GM12878 (cell line): ENCODE results near the gene IFIH1. TPM values are rescaled to one million over a fixed set of nuclear protein-coding genes. Genes with fewer than 3 reads are reported as not detected.

Experiments used
- ATAC-seq: fragments of 200-7000 bp; cut with Tn5 transposase; 3 replicates; pipeline ENCODE4 v1.9.1; 2020; ENCODE audit warnings: mild to moderate bottlenecking, moderate library complexity
- BruUV-seq: library from RNA; stranded (reverse); fragments of 400-500 nt; replicated peaks from 2 replicates; lab custom pipeline; 2021; lab: Mats Ljungman, UMichigan
- CTCF ChIA-PET: fragments of 300-600 bp; sonication (Branson Sonifier 250); formaldehyde crosslinking; extraction: SDS; loops from one replicate; lab custom pipeline; 2021; ENCODE audit warnings: inconsistent platforms; lab: Yijun Ruan, JAX
- POLR2A ChIA-PET: fragments of 350-600 bp; formaldehyde crosslinking; extraction: SDS; loops from one replicate; lab custom pipeline; 2021; ENCODE audit warnings: inconsistent platforms; lab: Charles Lee
- RAD21 ChIA-PET: fragments of 300-600 bp; sonication (Branson Sonifier 250); formaldehyde crosslinking; loops from one replicate; lab custom pipeline; 2023; ENCODE audit warnings: antibody characterized with exemption; ENCODE audit not compliant: unreplicated experiment; lab: Charles Lee
- SMC1A ChIA-PET: fragments of 300-600 bp; sonication (Branson Sonifier 250); formaldehyde crosslinking; loops from one replicate; lab custom pipeline; 2023; ENCODE audit not compliant: unreplicated experiment, uncharacterized antibody; lab: Charles Lee
- DNase-seq: peaks from one replicate; pipeline ENCODE4 v3.0.0-alpha.2; 2011; ENCODE audit warnings: low read depth, low spot score
- FAIRE-seq: peaks from 3 replicates; lab custom pipeline; 2011; peaks lifted over from hg19 to GRCh38; lab: Jason Lieb, UNC
- H2AFZ ChIP-seq: 2 replicates; pipeline ENCODE4 v1.6.0; 2011; ENCODE audit warnings: low read depth, low read length, control low read depth; ENCODE audit not compliant: control insufficient read depth
- H3K27ac ChIP-seq: 2 replicates; pipeline ENCODE4 v1.5.1; 2011; ENCODE audit warnings: control low read depth; ENCODE audit not compliant: control insufficient read depth, insufficient read depth
- H3K27me3 ChIP-seq, 2 experiments: replicated peaks in 1 of 2; 2 replicates each; pipeline versions ENCODE4 v1.6.0 to v1.6.1; 2011; ENCODE audit warnings: low read length in 1 of 2; ENCODE audit not compliant: control insufficient read depth in 2 of 2, insufficient read depth in 2 of 2
- H3K36me3 ChIP-seq, 2 experiments: 2 replicates each; pipeline ENCODE4 v1.5.1; 2011; ENCODE audit warnings: low read length in 1 of 2; ENCODE audit not compliant: control insufficient read depth in 2 of 2, insufficient read depth in 2 of 2
- H3K4me1 ChIP-seq: 2 replicates; pipeline ENCODE4 v1.6.1; 2011; ENCODE audit warnings: mild to moderate bottlenecking, low read length, moderate library complexity, mixed read lengths; ENCODE audit not compliant: control insufficient read depth, insufficient read depth
- H3K4me2 ChIP-seq: 2 replicates; pipeline ENCODE4 v1.6.0; 2011; ENCODE audit warnings: control low read depth; ENCODE audit not compliant: control insufficient read depth, insufficient read depth
- H3K4me3 ChIP-seq: fragments of 200-600 bp; sonication (generic); 2 replicates; pipeline ENCODE4 v1.5.1; 2016
- H3K79me2 ChIP-seq: 2 replicates; pipeline ENCODE4 v1.6.0; 2011; ENCODE audit warnings: low read length; ENCODE audit not compliant: control insufficient read depth, insufficient read depth
- H3K9ac ChIP-seq: 2 replicates; pipeline ENCODE4 v1.8.0; 2011; ENCODE audit warnings: low read length, control low read depth, mixed read lengths; ENCODE audit not compliant: control insufficient read depth, insufficient read depth
- H3K9me3 ChIP-seq: replicated peaks from 3 replicates; pipeline ENCODE4 v1.5.1; 2011; ENCODE audit warnings: mild to moderate bottlenecking, low read length; ENCODE audit not compliant: control insufficient read depth, insufficient read depth
- H4K20me1 ChIP-seq: 2 replicates; pipeline ENCODE4 v1.6.0; 2011; ENCODE audit not compliant: control insufficient read depth, insufficient read depth
- CHD2 ChIP-seq: IDR thresholded peaks from 2 replicates; pipeline ENCODE4 v1.6.1; 2011; ENCODE audit warnings: low read depth, low read length, improper control_type of control experiment, borderline replicate concordance
- EGR1 ChIP-seq, 2 experiments: IDR thresholded peaks; 1 replicate in 1 of 2; 2 replicates in 1 of 2; pipeline ENCODE4 v1.6.1; 2011 to 2012; ENCODE audit warnings: low read depth in 2 of 2, low read length in 2 of 2, borderline replicate concordance in 1 of 2, mild to moderate bottlenecking in 1 of 2, moderate library complexity in 1 of 2
- HDAC2 ChIP-seq: fragments of 200-600 bp; sonication (generic); IDR thresholded peaks from 2 replicates; pipeline ENCODE4 v1.6.1; 2017
- MEF2A ChIP-seq: IDR thresholded peaks from 2 replicates; pipeline ENCODE4 v1.6.1; 2011; ENCODE audit warnings: low read depth, mild to moderate bottlenecking, low read length, moderate library complexity; ENCODE audit not compliant: insufficient read depth
- NBN ChIP-seq: fragments of 450-650 bp; IDR thresholded peaks from 2 replicates; pipeline ENCODE4 v1.6.1; 2016
- NR2F1 ChIP-seq: fragments of 450-650 bp; conservative IDR thresholded peaks from 2 replicates; pipeline ENCODE4 v1.6.1; 2017; ENCODE audit warnings: mild to moderate bottlenecking
- POU2F2 ChIP-seq: IDR thresholded peaks from 3 replicates; pipeline ENCODE4 v1.6.1; 2011; ENCODE audit warnings: low read depth, mild to moderate bottlenecking, low read length, borderline replicate concordance
- RB1 ChIP-seq: fragments of 450-650 bp; formaldehyde crosslinking; IDR thresholded peaks from 2 replicates; pipeline ENCODE4 v1.6.1; 2017; ENCODE audit warnings: mild to moderate bottlenecking, borderline replicate concordance
- RBBP5 ChIP-seq: fragments of 200-600 bp; sonication (generic); conservative IDR thresholded peaks from 2 replicates; pipeline ENCODE4 v1.6.1; 2016
- RCOR1 ChIP-seq: conservative IDR thresholded peaks from 2 replicates; pipeline ENCODE4 v1.6.1; 2012; ENCODE audit warnings: low read depth, low read length, improper control_type of control experiment
- SREBF2 ChIP-seq: IDR thresholded peaks from 2 replicates; pipeline ENCODE4 v1.6.1; 2012; ENCODE audit warnings: mild to moderate bottlenecking, low read length
- SRF ChIP-seq, 2 experiments: IDR thresholded peaks; 2 replicates each; pipeline ENCODE4 v1.6.1; 2011; ENCODE audit warnings: low read depth in 2 of 2, low read length in 2 of 2, mild to moderate bottlenecking in 1 of 2, moderate library complexity in 1 of 2
- TARDBP ChIP-seq: IDR thresholded peaks from 2 replicates; pipeline ENCODE4 v1.6.1; 2016; ENCODE audit warnings: borderline replicate concordance
- WGBS: methylation state at CpG from one replicate; pipeline ENCODE4 v1.1.6; 2016; ENCODE audit warnings: low lambda C conversion rate; ENCODE audit not compliant: insufficient replicate concordance, insufficient coverage; ENCODE audit errors: missing lambda C conversion rate; 5-methylcytosine and 5-hydroxymethylcytosine counted together
- in situ Hi-C: fragments of 300-500 bp; cut with MboI; formaldehyde crosslinking; loops from 9 replicates; pipeline ENCODE4 v1.14.3; 2018; ENCODE audit warnings: mixed read lengths
- intact Hi-C: fragments of 100-400 bp; cut with micrococcal nuclease; formaldehyde crosslinking; loops from one replicate; pipeline ENCODE4 v1.14.2; 2022; ENCODE audit not compliant: unreplicated experiment
- polyA plus RNA-seq, 11 experiments: library from polyadenylated mRNA; depleted of rRNA in 4 of 11; unstranded in 6 of 11; stranded (reverse) in 5 of 11; fragments of >200 nt; fragmentation: Nextera tagmentation in 4 of 11; fragmentation: Illumina TruSeq in 1 of 11; extraction: Ambion mirVana in 4 of 11; extraction: Trizol in 1 of 11; gene quantifications; 1 replicate in 1 of 11; 2 replicates in 10 of 11; pipeline versions ENCODE4 v1.2.1 to v1.2.3, GENCODE V29; 2011 to 2016; ENCODE audit warnings: inconsistent platforms in 2 of 11, missing spikeins in 2 of 11, low read depth in 1 of 11
- total RNA-seq, 4 experiments: library from RNA; depleted of rRNA in 3 of 4; stranded (reverse); fragments of >200 nt in 3 of 4; fragmentation: Illumina TruSeq in 1 of 4; extraction: Trizol in 1 of 4; gene quantifications; 2 replicates each; pipeline versions ENCODE4 v1.2.1 to v1.2.3, GENCODE V29; 2013 to 2021
- TF ChIP-seq, protein P1 (sequence below): fragments of 450-650 bp; IDR thresholded peaks from 2 replicates; pipeline ENCODE4 v1.6.1; 2016; ENCODE audit warnings: mild to moderate bottlenecking, moderate library complexity, borderline replicate concordance
- TF ChIP-seq, protein P2 (sequence below): fragments of 450-650 bp; conservative IDR thresholded peaks from 2 replicates; pipeline ENCODE4 v1.6.1; 2017; ENCODE audit warnings: mild to moderate bottlenecking, moderate library complexity
- TF ChIP-seq, protein P3 (sequence below): IDR thresholded peaks from 2 replicates; pipeline ENCODE4 v1.6.1; 2011; ENCODE audit warnings: borderline replicate concordance, low read depth, mild to moderate bottlenecking, moderate library complexity, low read length; ENCODE audit not compliant: insufficient read depth, poor library complexity, severe bottlenecking
- TF ChIP-seq, protein P4 (sequence below): fragments of 450-650 bp; IDR thresholded peaks from 2 replicates; pipeline ENCODE4 v1.6.1; 2016; ENCODE audit warnings: mild to moderate bottlenecking

Gene IFIH1
- total and polyA plus RNA-seq, 10 of the 15 experiments (the other 5 are each of a cell fraction or from before 2014, with no cell fraction given), result 12.5 to 40.9 (median 28.8) TPM

DNA sequence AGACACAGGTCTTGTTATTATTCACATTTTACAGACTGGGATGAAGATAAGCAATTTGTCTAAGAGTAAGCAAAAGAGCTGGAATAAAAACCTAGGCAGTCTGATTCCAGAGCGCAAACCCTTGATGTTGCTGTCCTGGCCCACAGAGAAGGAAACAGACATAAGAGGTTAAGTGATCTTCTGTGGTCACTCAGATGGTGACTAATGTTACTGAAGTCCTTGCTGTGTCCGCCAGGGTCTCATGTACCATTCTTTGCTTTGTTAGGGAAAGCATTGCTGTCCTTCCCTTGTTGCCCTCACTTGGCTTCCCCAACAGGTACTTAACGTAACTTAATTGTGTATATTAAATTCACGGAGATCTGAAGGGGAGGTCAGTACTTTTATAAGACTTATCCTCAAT, 60.3 kb downstream of the IFIH1 start:
- H3K4me1 ChIP-seq, result peaks cover 7% of the 10 kb centered on the region
- intact Hi-C loops (no loop called here), in situ Hi-C loops (no loop called here)
- H3K9ac ChIP-seq, result no peak overlapping the region
- no peak overlapping the region for H3K4me2 ChIP-seq
- H3K4me3 ChIP-seq, result no peak overlapping the region
- ChIA-PET RAD21 (no interaction called here), SMC1A (interaction anchor here (1.2 kb wide), 1 partner anchor 11 kb away, joined by 3 read pairs; no protein-coding TSS in a partner anchor), POLR2A (no interaction called here), CTCF (interaction anchor here (1.2 to 1.6 kb wide), 3 partner anchors 37 to 41 kb away, joined by 3 to 4 read pairs (median 3); no protein-coding TSS in a partner anchor)
- H3K36me3 ChIP-seq, result no peaks in the 10 kb centered on the region; a peak in 1 of 4 replicates
- ATAC-seq (no peak), DNase-seq (no peak), FAIRE-seq (no peak)
- H3K9me3 ChIP-seq, result no peaks in the 10 kb centered on the region
- H3K27me3 ChIP-seq, result no peaks in the 10 kb centered on the region
- WGBS, result 90% methylated on average over 4 of the region's 4 CpGs
- no peak overlapping the region for H3K27ac ChIP-seq
- no TSS peak for BruUV-seq
- no peak overlapping the region for H2AFZ ChIP-seq
- no peaks in the 10 kb centered on the region for H4K20me1 ChIP-seq
- H3K79me2 ChIP-seq, result no peaks in the 10 kb centered on the region
- TF ChIP-seq EGR1 (IDR thresholded peaks at IDR 0.05; ENCODE audit: borderline replicate concordance in 1 of 2, low read depth in 2 of 2, low read length in 2 of 2), result no peak
- no peak for TF ChIP-seq NR2F1
- no peak for TF ChIP-seq HDAC2
- TF ChIP-seq, protein P1, sequence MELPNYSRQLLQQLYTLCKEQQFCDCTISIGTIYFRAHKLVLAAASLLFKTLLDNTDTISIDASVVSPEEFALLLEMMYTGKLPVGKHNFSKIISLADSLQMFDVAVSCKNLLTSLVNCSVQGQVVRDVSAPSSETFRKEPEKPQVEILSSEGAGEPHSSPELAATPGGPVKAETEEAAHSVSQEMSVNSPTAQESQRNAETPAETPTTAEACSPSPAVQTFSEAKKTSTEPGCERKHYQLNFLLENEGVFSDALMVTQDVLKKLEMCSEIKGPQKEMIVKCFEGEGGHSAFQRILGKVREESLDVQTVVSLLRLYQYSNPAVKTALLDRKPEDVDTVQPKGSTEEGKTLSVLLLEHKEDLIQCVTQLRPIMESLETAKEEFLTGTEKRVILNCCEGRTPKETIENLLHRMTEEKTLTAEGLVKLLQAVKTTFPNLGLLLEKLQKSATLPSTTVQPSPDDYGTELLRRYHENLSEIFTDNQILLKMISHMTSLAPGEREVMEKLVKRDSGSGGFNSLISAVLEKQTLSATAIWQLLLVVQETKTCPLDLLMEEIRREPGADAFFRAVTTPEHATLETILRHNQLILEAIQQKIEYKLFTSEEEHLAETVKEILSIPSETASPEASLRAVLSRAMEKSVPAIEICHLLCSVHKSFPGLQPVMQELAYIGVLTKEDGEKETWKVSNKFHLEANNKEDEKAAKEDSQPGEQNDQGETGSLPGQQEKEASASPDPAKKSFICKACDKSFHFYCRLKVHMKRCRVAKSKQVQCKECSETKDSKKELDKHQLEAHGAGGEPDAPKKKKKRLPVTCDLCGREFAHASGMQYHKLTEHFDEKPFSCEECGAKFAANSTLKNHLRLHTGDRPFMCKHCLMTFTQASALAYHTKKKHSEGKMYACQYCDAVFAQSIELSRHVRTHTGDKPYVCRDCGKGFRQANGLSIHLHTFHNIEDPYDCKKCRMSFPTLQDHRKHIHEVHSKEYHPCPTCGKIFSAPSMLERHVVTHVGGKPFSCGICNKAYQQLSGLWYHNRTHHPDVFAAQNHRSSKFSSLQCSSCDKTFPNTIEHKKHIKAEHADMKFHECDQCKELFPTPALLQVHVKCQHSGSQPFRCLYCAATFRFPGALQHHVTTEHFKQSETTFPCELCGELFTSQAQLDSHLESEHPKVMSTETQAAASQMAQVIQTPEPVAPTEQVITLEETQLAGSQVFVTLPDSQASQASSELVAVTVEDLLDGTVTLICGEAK, result no peak
- no peak for TF ChIP-seq POU2F2
- no peak for TF ChIP-seq RCOR1
- no peak for TF ChIP-seq NBN
- TF ChIP-seq RBBP5, result no peak
- TF ChIP-seq, protein P2, sequence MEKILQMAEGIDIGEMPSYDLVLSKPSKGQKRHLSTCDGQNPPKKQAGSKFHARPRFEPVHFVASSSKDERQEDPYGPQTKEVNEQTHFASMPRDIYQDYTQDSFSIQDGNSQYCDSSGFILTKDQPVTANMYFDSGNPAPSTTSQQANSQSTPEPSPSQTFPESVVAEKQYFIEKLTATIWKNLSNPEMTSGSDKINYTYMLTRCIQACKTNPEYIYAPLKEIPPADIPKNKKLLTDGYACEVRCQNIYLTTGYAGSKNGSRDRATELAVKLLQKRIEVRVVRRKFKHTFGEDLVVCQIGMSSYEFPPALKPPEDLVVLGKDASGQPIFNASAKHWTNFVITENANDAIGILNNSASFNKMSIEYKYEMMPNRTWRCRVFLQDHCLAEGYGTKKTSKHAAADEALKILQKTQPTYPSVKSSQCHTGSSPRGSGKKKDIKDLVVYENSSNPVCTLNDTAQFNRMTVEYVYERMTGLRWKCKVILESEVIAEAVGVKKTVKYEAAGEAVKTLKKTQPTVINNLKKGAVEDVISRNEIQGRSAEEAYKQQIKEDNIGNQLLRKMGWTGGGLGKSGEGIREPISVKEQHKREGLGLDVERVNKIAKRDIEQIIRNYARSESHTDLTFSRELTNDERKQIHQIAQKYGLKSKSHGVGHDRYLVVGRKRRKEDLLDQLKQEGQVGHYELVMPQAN, result no peak
- no peak for TF ChIP-seq SRF (IDR thresholded peaks at IDR 0.05; ENCODE audit: low read depth in 2 of 2, low read length in 2 of 2)
- TF ChIP-seq, protein P3, sequence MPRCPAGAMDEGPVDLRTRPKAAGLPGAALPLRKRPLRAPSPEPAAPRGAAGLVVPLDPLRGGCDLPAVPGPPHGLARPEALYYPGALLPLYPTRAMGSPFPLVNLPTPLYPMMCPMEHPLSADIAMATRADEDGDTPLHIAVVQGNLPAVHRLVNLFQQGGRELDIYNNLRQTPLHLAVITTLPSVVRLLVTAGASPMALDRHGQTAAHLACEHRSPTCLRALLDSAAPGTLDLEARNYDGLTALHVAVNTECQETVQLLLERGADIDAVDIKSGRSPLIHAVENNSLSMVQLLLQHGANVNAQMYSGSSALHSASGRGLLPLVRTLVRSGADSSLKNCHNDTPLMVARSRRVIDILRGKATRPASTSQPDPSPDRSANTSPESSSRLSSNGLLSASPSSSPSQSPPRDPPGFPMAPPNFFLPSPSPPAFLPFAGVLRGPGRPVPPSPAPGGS, result no peak
- TF ChIP-seq RB1, result no peak
- TF ChIP-seq TARDBP, result no peak
- TF ChIP-seq CHD2, result no peak
- TF ChIP-seq, protein P4, sequence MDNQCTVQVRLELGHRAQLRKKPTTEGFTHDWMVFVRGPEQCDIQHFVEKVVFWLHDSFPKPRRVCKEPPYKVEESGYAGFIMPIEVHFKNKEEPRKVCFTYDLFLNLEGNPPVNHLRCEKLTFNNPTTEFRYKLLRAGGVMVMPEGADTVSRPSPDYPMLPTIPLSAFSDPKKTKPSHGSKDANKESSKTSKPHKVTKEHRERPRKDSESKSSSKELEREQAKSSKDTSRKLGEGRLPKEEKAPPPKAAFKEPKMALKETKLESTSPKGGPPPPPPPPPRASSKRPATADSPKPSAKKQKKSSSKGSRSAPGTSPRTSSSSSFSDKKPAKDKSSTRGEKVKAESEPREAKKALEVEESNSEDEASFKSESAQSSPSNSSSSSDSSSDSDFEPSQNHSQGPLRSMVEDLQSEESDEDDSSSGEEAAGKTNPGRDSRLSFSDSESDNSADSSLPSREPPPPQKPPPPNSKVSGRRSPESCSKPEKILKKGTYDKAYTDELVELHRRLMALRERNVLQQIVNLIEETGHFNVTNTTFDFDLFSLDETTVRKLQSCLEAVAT, result no peak
- TF ChIP-seq MEF2A, result no peak
- no peak for TF ChIP-seq SREBF2
